HG02981 (cell line): ENCODE measurements around the gene TMEM132D.
"Not testable (repeated sequence)": the region's sequence is repeated elsewhere in the genome, so short reads cannot be mapped to it uniquely, and the experiment has no call there.

Source experiments
- ATAC-seq: cut with Tn5 transposase; IDR thresholded peaks from one replicate; pipeline ENCODE4 v1.9.1; 2021; ENCODE audit warnings: mild to moderate bottlenecking, moderate library complexity; ENCODE audit not compliant: unreplicated experiment

The TMEM132D gene

DNA sequence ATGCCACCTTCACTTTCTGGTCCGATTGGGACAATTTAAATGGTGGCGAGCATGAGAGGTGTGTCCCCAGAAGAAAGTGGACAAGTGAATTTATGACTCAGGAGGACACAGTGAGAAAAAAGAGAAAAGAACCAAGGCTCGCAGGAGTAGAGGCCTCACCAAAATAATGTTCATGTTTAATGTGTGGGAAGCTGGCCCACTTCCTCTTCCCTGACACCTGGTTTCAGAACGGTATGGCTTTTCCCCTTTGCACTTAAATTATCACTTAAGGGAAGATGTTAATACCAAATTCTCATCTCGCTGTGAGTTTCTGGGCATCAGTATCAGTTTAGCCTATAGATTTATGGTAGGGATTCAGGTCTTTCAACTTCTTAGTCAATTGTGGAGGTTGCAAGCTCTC, 824.1 kb downstream of the TMEM132D start:
- no peak for ATAC-seq

DNA sequence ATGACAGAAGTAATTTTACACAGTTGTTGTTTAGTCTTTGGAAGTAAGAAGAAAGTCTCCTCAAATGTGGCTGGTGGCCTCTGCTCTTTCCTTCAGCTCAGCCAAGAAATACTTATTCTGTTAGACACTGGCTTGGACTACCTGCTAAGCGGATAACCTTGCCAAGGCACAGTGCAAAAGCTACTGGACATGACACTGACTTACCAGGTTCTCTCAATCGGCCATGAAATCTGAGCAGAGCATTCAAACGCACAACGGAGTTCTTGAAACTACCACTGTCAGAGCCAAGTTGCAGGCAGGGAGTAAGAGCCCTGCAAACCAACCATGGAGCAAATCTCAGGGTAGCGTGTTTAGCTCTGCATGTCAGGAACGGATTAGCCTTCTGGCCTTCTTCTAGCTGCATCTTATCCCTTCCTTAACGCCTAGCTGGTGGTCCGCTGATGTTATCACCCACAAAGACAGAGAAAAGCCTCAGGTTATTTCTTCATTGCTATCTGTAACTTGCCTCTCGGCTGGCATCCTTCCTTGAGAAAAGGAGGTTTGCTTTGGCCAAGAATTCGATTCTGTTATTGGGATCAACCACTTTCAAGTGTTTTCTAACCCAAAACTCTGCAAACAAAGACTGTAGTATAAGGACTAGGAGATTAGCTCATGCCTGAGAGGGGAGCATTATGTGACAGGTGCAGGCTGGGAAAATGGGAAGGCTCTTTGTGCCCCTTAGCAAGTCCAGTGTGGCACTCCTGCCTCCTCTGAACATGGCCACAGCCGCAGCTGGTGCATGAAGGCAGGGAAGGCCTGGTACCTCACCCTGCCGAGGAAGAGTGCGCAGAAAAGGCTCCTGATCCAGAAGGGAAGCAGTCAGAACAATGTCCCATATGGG, 827.1 kb downstream of the TMEM132D start:
- no peak for ATAC-seq

DNA sequence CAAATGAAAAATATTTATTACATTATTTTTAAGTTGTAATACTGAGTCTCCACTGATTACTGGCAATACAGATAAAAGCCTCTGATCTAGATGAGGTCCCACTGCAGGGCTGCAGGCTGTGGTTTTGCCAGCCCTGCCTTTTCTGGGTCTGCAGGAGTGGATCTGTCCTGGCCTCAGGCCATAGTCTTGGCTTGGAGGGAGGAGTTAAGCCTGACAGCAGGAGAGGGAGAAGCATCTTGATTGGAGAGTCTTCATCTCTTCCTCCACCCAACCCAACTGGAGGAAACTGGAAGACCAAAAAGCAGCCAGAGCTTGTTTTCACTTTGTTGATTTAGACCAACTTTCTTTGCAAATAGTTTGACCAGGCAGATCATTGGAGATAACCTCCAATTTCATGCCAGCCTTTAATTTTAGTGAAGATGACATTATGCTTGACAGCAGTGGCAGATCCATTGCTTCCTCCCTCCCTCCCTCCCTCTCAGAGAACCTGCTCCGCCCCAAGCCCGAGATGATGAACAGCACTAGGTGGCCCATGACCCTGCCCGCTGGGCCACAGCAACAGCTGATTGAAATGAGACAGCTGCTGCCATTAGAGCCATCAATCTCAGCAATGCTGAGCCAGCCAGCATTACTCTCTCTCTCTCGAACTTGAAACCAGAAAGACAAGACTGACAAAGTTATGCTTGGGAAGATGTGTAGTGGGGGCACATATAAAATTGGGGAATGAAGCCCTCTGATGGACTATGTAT, 828.2 kb downstream of the TMEM132D start:
- no peak for ATAC-seq

DNA sequence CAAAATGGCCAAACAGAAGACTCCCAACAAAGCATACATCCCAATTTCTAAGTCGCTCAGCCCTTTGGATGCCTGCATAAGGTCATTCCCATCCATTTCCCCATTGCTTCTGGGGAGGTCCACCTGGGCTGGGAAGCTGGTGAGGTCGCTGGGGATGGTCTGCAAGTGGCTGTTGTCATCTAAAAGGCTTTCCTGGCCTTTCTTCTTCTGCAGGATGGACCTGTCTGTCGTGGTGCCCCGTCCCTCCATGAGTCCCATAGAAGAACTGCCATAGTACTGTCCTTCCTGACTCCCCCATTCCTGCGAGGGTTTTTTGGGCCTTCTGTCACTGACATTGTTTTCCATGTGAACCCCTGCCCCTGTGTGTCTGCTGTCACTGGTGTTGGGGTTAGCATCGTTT, 829.4 kb downstream of the TMEM132D start:
- ATAC-seq = no peak

DNA sequence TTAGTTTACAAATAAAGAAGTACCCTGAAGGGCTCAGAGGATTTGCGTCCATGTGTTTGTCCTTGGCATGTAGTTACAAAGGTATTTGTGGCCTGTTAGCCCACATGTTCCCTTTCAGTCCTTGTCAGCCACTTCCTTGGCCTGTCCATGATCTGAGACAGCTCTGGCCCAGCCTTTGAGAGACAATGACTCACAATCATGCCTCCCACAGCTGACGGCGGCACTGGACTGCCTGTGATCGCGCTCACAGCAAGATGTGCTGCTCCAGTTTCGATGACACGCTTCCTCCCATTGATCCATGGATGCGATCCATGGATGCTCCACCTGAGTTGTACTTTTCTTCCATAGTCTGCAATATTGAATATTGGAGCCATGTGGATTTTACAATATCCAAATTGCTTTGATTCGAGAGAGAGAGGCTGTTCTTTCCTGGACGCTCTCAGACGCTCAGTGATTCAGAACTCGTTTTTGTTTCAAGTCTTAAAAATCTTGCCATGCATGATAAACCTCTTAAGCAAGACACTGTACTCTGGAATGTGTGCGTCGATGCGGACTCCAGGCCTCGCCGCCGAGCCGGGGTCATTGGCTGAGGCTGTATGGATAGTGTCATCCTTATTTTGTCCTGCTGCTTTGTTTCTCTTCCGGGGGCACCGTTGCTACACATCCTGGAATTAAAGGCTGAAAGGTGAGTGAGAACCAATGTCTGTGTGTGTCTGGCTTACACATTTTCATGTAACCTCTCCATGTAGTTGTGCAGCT, 830.5 kb downstream of the TMEM132D start:
- ATAC-seq = no peak

DNA sequence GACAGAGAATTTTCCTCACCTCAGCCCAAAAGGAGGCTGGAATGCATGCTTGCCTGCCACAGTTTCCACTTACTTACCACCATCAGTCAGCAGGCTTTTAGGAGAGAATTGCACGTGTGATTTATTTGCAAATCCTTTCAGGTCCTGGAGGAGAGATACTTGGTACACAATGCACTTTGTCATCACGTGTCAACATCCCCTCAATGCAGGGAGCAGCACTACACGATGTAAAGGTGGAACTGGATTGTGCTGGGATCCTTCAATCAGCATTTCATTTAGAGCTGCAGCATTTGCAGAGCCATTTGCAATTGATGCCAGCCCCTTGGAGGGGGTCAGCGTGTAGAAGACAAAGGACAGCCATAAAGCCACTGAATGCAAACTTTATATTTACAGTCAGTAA, 832.5 kb downstream of the TMEM132D start:
- no peak for ATAC-seq

DNA sequence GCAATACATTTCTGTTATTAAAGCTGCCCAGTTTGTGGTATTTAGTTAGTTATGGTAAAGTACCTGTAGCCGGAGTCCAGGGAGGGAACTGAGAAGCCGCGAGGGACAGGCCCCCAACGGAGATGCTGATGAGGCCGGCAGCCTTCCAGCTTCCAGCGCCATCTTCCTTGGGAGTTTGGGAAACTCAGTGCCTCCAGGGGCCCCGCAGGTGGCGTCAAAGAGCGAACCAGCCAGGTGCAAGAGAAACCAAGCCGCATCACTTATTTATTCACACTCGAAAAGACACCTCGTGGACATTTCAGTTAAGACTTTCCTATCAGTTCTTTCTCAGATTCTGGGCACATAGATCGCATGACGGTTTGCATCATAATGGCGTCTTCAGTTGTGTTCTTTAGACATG, 833.9 kb downstream of the TMEM132D start:
- ATAC-seq = no peak

DNA sequence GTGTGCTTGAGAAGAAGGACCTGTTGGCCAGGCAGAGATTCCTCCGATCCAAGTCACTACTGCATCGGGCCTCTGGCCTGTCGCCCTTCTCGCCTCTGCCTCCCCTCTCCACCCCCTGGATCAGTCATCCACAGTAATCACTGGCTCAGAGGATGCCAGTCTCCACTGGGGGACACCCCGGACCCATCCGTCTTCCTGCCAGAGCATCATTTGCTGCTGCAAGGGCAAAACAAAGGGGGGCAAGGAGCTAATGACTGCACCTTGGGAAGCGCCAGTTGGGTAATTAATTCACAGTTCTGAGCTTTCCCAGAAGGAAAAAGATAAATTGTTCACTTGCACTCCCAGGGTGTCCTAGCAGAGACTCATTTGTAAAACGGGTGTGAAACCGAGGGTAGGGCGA, 835.1 kb downstream of the TMEM132D start:
- no peak for ATAC-seq

DNA sequence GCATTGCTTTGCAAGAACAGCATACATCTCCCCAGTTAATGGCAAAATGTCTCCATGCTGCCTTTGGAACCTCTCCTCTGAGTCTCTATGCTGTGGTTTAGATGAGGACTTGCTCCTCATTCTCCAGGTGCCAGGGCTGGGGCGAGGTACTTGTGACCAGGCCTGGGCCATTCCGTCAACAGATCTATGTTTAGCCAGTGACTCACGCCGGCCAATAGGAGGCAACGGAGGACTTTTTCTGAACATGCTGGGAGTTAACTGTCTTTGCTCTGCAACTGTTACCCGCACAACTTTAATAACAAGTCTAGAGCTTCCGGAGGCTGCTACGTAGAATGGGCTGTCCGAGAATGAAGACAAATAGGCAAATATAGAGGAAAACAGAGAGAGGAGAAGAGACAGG, 836.3 kb downstream of the TMEM132D start:
- no peak for ATAC-seq

DNA sequence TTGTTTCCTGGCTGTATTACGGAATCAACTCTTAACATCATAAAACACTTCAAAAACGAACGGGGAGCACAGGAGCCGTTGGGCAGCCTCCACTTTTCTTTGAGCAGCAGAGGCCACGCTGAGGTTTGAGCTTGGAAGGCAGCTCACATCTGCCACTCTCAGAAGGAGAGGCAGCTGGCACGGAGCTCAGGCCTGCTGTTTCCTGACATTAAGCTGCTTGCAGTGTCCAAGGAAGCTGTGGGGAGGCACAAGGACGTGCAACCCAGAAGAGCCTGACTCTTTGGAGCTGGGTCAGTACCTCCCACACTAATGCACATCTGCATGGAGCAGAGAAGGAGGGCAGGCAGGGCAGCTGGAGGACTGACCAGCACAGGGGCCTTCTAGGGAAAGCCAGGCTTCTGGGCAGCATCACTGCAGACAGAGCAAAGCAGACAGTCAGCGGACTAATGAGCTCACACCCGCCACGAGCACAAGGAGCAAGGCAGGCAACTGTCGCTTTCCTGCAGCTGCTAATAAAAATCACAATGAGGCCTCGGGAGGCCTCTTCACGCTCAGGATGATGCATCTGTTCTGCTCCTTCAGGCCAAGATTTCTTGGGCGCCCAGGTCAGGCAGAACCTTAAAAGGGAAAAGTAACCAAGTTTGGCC, 839.5 kb downstream of the TMEM132D start:
- no peak for ATAC-seq

DNA sequence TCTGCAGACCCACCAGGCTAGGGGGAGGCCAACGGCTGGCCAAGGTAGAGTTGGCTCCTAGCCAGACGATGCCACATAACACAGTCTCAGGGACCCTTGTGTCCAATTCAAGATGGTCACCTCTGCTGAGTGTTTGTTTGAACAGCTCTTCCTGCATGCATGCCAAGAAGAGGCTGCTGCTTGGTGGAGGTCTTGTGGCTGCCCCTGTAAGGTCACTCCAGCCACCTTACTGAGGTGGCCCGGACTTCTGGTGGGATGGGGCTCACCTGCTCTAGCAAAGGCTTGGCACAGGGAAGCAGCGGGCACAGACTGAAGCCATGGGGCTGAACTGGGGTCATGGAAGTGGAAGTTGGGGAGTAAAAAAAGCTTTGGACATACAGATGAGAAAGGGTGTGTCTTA, 840.2 kb downstream of the TMEM132D start:
- ATAC-seq = no peak

DNA sequence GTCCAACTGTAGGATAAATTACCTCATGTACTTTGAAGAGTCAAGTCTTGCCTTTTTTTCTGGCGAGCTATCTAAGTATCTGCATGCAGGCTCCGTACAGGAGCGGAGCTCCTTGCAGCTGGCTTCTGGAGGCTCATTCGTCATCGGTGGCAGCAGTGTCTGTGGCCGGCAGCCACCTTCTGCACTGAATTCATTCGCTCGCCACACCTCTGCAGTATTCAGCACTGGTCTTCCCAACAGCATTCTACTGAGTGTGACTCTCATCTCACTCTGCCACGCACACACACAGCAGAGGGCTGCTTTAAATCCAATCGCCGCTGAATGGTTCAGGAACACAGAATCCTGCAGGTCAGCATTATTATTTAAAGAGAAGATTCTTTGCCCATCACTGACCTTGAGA, 850.6 kb downstream of the TMEM132D start:
- no peak for ATAC-seq

DNA sequence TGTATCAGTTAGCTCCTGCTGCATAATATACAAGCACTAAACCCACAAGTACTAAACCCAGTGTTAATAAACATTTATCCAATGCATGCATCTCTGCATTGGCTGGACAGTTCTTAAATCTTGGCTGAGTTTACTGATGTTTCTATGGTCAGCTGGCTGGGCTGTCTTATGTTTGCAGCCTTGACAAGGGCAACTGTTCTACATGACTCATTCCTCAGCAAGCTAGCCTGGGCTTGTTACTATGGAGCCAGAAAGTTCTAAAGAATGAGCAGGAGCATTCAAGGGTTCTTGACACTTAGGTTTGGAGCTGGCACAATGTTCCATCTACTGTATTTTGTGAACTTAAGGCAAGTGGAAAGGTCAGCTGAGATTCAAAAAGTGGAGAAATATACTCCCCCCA, 851.5 kb downstream of the TMEM132D start:
- ATAC-seq = no peak

DNA sequence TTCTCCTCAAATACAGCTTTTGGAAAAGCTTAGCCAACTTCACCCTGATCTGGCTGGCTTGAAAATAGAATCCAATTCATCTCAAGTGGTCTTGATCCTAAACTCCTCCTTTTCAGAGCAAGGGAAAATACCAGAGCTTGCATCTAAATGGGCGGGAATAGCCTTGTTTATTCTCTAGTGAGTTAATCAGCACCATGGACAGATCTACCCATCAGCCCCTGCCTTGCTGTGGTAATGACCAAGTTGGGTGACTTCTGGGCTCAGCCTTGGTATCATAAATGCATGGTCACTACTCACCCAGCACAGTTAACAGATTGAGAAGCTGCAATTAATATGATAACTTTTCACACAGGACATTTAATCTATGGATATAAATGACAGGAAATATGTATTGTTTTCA, 853.9 kb downstream of the TMEM132D start:
- no peak for ATAC-seq

DNA sequence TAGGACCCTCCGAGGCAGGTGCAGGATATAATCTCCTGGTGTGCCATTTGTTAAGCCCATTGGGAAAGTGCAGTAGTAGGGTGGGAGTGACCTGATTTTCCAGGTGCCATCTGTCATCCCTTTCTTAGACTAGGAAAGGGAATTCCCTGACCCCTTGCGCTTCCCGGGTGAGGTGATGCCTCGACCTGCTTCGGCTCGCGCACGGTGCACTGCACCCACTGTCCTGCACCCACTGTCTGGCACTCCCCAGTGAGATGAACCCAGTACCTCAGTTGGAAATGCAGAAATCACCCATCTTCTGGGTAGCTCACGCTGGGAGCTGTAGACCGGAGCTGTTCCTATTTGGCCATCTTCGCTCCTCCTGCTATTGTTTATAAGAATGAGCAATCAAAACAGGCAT, 860.5 kb downstream of the TMEM132D start:
- not testable (repeated sequence) for ATAC-seq

DNA sequence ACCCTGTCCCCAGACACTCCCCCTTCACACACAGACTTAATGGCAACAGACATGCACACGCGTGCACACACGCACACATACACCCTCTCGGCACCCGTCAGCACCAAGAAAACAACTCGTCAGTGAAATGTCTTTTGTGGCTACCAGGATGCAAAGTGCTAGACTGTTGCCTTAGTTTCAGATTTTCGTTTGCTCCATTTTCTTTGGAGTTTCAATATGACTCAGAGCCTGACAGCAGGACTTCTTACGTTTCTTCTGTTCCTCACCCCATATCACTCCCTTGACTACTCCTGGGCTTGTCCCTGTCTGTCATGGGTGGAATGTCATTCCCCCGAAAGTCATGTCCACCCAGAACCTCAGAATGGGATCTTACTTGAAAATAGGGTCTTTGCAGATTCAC, 867.7 kb downstream of the TMEM132D start:
- no peak for ATAC-seq

DNA sequence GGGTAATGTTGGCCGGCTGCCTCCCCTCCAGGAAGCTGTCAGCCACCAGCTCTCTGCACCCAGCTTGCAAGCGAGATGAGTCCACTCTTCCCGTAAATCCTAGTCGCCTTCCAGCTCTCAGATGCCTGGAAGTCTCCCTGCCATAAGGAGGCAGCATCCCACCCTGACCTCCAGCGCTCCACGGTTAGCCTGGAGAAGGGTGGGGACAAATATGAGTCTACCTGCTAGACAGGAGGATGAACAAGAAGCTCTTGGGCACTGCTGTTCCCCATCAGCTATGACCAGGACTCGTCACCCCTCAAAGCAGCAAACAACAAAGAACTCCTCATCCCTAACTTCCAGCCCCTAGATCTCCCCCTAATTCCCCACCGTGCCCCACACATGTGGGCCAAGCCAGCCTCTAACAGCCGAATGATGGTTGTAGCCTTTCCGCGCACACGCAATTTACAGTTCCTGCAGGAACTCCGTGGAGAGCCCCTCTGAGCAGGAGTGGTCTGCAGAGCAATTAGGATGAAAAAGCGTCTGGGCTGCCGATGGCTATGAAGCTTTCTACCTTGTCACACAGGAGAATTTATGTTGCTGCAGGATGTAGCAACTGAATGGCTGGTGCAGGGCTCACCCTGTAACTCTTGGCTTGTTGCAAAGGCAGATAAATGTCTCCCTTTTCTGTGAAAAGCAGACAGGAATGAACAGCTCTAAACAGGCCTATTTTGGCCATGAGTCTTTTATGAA, 869.1 kb downstream of the TMEM132D start:
- no peak for ATAC-seq

DNA sequence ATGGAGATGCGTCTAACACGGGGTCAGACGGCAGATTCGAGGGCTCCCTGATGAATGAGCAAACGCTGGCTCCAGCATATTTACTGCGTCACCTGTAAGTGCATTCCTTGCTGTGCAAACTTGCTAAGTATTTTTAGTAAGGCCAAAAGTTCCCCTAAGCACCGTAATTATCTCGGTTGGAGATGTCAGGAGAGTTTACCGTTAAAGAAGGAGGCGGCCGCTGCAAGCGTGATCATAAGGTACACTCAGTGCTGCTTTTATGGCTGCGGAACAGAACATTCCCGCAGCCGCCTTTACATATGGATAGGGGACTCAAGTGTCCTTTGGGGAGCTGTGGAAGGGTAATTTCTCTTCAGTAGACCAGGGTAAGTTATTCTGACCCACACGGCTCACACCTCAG, 875.0 kb downstream of the TMEM132D start:
- no peak for ATAC-seq

DNA sequence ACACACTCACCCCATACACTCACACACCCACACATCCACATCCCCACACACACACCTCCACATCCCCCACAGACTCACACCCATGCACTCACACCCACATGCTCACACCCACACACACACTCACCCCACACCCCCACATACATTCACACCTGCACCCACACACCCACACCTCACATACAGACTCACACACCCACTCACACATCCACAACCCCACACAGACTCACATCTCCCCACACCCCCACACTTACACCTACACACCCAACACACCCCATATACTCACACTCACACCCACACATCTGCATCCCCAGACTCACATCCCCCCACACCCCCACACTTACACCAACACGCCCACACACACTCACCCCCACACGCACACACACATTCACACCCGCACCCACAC, 878.8 kb downstream of the TMEM132D start:
- ATAC-seq = no peak
